H1 (cell line): ENCODE data around the gene CNTN5.

Experiments
- CBX8 ChIP-seq: fragments of 300-800, 300-1000 bp; sonication (generic); IDR thresholded peaks from 2 replicates; pipeline ENCODE4 v1.7.1; 2016; ENCODE audit warnings: low read depth, low read length, borderline replicate concordance
- FOSL1 ChIP-seq: IDR thresholded peaks from 2 replicates; pipeline ENCODE4 v1.6.1; 2011; ENCODE audit warnings: mild to moderate bottlenecking, low read depth, low read length, moderate library complexity; ENCODE audit not compliant: insufficient read depth
- SIX5 ChIP-seq: IDR thresholded peaks from 2 replicates; pipeline ENCODE4 v1.6.1; 2011; ENCODE audit warnings: mild to moderate bottlenecking, low read depth, low read length
- TF ChIP-seq, protein P1 (sequence below), 3 experiments: IDR thresholded peaks; 1 replicate in 2 of 3; 2 replicates in 1 of 3; pipeline versions ENCODE4 v1.5.1 to v1.6.1; 2011; ENCODE audit warnings: low read length in 3 of 3, mild to moderate bottlenecking in 3 of 3, inconsistent platforms in 2 of 3, low read depth in 1 of 3, moderate library complexity in 1 of 3; ENCODE audit not compliant: insufficient read depth in 1 of 3; ENCODE audit errors: control extremely low read depth in 1 of 3

DNA sequence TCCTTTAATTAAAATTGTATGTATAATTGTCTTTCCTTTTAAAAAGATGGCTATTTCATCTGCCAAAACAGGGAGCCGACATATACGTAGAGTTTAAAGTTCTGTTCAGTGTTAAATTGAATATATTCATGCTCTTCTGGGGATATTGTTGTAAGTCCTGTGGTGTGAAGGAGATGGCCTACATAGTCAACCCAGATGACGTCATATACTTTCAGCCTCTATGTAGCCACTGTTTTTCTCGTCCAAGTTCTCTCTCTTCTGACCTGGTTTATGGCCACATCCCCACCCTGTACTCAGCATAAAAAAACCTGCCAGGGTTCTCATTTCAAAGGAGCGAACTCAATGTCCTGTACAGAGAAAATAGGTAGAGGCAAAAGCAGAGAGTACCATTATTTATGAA is 1156.9 kb downstream of the CNTN5 start:
- TF ChIP-seq CBX8 (no peak), FOSL1 (no peak), SIX5 (no peak)
- TF ChIP-seq, protein P1, sequence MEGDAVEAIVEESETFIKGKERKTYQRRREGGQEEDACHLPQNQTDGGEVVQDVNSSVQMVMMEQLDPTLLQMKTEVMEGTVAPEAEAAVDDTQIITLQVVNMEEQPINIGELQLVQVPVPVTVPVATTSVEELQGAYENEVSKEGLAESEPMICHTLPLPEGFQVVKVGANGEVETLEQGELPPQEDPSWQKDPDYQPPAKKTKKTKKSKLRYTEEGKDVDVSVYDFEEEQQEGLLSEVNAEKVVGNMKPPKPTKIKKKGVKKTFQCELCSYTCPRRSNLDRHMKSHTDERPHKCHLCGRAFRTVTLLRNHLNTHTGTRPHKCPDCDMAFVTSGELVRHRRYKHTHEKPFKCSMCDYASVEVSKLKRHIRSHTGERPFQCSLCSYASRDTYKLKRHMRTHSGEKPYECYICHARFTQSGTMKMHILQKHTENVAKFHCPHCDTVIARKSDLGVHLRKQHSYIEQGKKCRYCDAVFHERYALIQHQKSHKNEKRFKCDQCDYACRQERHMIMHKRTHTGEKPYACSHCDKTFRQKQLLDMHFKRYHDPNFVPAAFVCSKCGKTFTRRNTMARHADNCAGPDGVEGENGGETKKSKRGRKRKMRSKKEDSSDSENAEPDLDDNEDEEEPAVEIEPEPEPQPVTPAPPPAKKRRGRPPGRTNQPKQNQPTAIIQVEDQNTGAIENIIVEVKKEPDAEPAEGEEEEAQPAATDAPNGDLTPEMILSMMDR (IDR thresholded peaks at IDR 0.05; ENCODE audit: control extremely low read depth in 1 of 3, insufficient read depth in 1 of 3, low read depth in 1 of 3, low read length in 3 of 3): no peak
